HepG2 (cell line): ENCODE results near the gene TRAPPC10. TPM values are rescaled to one million over a fixed set of nuclear protein-coding genes. Genes with fewer than 3 reads are reported as not detected.

Experiments used
- CCDC6 ChIP-seq: sonication (generic); formaldehyde crosslinking; IDR thresholded peaks from 2 replicates; pipeline ENCODE4 v1.8.1; 2022; ENCODE audit warnings: mild to moderate bottlenecking, missing genetic modification reagents, moderate library complexity
- EP300 ChIP-seq, 3 experiments: sonication (generic) in 1 of 3; formaldehyde crosslinking in 1 of 3; IDR thresholded peaks; 2 replicates each; pipeline versions ENCODE4 v1.5.1 to v1.6.1; 2011 to 2020; ENCODE audit warnings: low read depth in 2 of 3, low read length in 2 of 3, borderline replicate concordance in 1 of 3, improper control_type of control experiment in 1 of 3, mild to moderate bottlenecking in 1 of 3, missing genetic modification reagents in 1 of 3, moderate library complexity in 1 of 3
- FOXO1 ChIP-seq: sonication (generic); formaldehyde crosslinking; IDR thresholded peaks from 2 replicates; pipeline ENCODE4 v1.4.0; 2020; ENCODE audit warnings: missing genetic modification reagents
- HIVEP1 ChIP-seq: sonication (generic); formaldehyde crosslinking; IDR thresholded peaks from 2 replicates; pipeline ENCODE4 v1.4.0; 2020; ENCODE audit warnings: mild to moderate bottlenecking, missing genetic modification reagents
- HMG20B ChIP-seq: conservative IDR thresholded peaks from 2 replicates; pipeline ENCODE4 v1.6.1; 2016; ENCODE audit warnings: missing genetic modification reagents, missing compliant biosample characterization
- NRL ChIP-seq: sonication (generic); formaldehyde crosslinking; IDR thresholded peaks from 2 replicates; pipeline ENCODE4 v1.5.0; 2020; ENCODE audit warnings: missing genetic modification reagents, mild to moderate bottlenecking, moderate library complexity, borderline replicate concordance
- PCBP2 ChIP-seq: fragments of 200-400 bp; formaldehyde crosslinking; optimal IDR thresholded peaks from 2 replicates; pipeline ENCODE3; 2018; ENCODE audit warnings: low read length, low read depth; ENCODE audit not compliant: poor library complexity, severe bottlenecking
- PHB2 ChIP-seq: fragments of 450-650 bp; IDR thresholded peaks from 2 replicates; pipeline ENCODE4 v1.6.1; 2018; ENCODE audit not compliant: partially characterized antibody
- RXRB ChIP-seq: IDR thresholded peaks from 2 replicates; pipeline ENCODE4 v1.6.1; 2016; ENCODE audit warnings: borderline replicate concordance, missing genetic modification reagents, missing compliant biosample characterization
- XBP1 ChIP-seq: sonication (generic); formaldehyde crosslinking; IDR thresholded peaks from 2 replicates; pipeline ENCODE4 v1.5.0; 2020; ENCODE audit warnings: missing genetic modification reagents
- ZNF264 ChIP-seq: sonication (generic); formaldehyde crosslinking; IDR thresholded peaks from 2 replicates; pipeline ENCODE4 v1.4.0; 2020; ENCODE audit warnings: missing genetic modification reagents
- ZNF382 ChIP-seq: sonication (generic); formaldehyde crosslinking; IDR thresholded peaks from 2 replicates; pipeline ENCODE4 v1.5.0; 2020; ENCODE audit warnings: missing genetic modification reagents, mild to moderate bottlenecking, borderline replicate concordance
- polyA plus RNA-seq, 8 experiments: library from polyadenylated mRNA; depleted of rRNA in 3 of 8; stranded (reverse) in 7 of 8; unstranded in 1 of 8; fragments of >200 nt; fragmentation: Illumina TruSeq in 4 of 8; extraction: Trizol in 4 of 8; gene quantifications; 2 replicates each; pipeline versions ENCODE4 v1.2.1 to v1.2.3, GENCODE V29; 2011 to 2016; ENCODE audit warnings: low read depth in 4 of 8, missing spikeins in 1 of 8, mixed read lengths in 1 of 8; ENCODE audit not compliant: insufficient read depth in 1 of 8
- total RNA-seq, 5 experiments: library from RNA; depleted of rRNA; stranded (reverse); fragments of >200 nt; fragmentation: Illumina TruSeq; extraction: Trizol; gene quantifications; 2 replicates each; pipeline ENCODE4 v1.2.3, GENCODE V29; 2016; ENCODE audit warnings: low read depth in 1 of 5
- TF ChIP-seq, protein P1 (sequence below): sonication (generic); formaldehyde crosslinking; IDR thresholded peaks from 2 replicates; pipeline ENCODE4 v1.5.1; 2020; ENCODE audit warnings: mild to moderate bottlenecking, missing genetic modification reagents, borderline replicate concordance
- TF ChIP-seq, protein P2 (sequence below), 2 experiments: sonication (generic) in 1 of 2; formaldehyde crosslinking in 1 of 2; IDR thresholded peaks; 2 replicates each; pipeline versions ENCODE4 v1.4.0 to v1.6.1; 2016 to 2020; ENCODE audit warnings: borderline replicate concordance in 1 of 2, low read depth in 1 of 2, mild to moderate bottlenecking in 1 of 2, missing genetic modification reagents in 1 of 2
- TF ChIP-seq, protein P3 (sequence below): sonication (generic); formaldehyde crosslinking; IDR thresholded peaks from 2 replicates; pipeline ENCODE4 v1.9.0; 2022; ENCODE audit warnings: low read depth, missing genetic modification reagents
- TF ChIP-seq, protein P4 (sequence below): sonication (generic); formaldehyde crosslinking; IDR thresholded peaks from 2 replicates; pipeline ENCODE4 v1.5.0; 2020; ENCODE audit warnings: missing genetic modification reagents

Gene TRAPPC10
- total and polyA plus RNA-seq, 2 of the 13 experiments (the other 11 are each of a cell fraction or from before 2014, with no cell fraction given): 10.6 to 16.5 TPM

DNA sequence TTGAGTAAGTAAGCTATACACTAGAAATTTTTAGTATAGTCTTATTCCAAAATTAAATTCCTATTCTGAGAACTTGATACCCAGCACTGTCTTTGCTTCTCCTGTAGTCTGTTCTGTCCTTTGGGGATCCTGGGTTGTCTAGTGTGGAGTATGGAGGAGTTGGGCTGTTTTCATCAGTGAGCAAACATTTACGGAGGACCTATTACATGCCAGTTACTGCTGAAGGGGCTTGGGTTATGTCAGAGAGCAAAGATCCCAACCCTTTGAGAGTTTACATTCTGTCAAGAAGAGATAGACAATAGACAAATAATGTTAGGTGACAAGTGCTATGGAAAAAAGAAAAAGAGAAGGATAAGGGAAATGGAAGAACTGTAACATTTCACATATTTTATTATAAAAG, 9.0 kb downstream of the TRAPPC10 start (continued):
- TF ChIP-seq, protein P1, sequence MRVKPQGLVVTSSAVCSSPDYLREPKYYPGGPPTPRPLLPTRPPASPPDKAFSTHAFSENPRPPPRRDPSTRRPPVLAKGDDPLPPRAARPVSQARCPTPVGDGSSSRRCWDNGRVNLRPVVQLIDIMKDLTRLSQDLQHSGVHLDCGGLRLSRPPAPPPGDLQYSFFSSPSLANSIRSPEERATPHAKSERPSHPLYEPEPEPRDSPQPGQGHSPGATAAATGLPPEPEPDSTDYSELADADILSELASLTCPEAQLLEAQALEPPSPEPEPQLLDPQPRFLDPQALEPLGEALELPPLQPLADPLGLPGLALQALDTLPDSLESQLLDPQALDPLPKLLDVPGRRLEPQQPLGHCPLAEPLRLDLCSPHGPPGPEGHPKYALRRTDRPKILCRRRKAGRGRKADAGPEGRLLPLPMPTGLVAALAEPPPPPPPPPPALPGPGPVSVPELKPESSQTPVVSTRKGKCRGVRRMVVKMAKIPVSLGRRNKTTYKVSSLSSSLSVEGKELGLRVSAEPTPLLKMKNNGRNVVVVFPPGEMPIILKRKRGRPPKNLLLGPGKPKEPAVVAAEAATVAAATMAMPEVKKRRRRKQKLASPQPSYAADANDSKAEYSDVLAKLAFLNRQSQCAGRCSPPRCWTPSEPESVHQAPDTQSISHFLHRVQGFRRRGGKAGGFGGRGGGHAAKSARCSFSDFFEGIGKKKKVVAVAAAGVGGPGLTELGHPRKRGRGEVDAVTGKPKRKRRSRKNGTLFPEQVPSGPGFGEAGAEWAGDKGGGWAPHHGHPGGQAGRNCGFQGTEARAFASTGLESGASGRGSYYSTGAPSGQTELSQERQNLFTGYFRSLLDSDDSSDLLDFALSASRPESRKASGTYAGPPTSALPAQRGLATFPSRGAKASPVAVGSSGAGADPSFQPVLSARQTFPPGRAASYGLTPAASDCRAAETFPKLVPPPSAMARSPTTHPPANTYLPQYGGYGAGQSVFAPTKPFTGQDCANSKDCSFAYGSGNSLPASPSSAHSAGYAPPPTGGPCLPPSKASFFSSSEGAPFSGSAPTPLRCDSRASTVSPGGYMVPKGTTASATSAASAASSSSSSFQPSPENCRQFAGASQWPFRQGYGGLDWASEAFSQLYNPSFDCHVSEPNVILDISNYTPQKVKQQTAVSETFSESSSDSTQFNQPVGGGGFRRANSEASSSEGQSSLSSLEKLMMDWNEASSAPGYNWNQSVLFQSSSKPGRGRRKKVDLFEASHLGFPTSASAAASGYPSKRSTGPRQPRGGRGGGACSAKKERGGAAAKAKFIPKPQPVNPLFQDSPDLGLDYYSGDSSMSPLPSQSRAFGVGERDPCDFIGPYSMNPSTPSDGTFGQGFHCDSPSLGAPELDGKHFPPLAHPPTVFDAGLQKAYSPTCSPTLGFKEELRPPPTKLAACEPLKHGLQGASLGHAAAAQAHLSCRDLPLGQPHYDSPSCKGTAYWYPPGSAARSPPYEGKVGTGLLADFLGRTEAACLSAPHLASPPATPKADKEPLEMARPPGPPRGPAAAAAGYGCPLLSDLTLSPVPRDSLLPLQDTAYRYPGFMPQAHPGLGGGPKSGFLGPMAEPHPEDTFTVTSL (CRISPR knock-in tag): peak; percentile 30; the same call in 1 of the 2 replicates
- TF ChIP-seq, protein P2, sequence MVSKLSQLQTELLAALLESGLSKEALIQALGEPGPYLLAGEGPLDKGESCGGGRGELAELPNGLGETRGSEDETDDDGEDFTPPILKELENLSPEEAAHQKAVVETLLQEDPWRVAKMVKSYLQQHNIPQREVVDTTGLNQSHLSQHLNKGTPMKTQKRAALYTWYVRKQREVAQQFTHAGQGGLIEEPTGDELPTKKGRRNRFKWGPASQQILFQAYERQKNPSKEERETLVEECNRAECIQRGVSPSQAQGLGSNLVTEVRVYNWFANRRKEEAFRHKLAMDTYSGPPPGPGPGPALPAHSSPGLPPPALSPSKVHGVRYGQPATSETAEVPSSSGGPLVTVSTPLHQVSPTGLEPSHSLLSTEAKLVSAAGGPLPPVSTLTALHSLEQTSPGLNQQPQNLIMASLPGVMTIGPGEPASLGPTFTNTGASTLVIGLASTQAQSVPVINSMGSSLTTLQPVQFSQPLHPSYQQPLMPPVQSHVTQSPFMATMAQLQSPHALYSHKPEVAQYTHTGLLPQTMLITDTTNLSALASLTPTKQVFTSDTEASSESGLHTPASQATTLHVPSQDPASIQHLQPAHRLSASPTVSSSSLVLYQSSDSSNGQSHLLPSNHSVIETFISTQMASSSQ (IDR thresholded peaks at IDR 0.05; ENCODE audit: low read depth): no peak
- TF ChIP-seq, protein P2 (CRISPR knock-in tag; IDR thresholded peaks at IDR 0.05; ENCODE audit: borderline replicate concordance): no peak
- TF ChIP-seq ZNF264 (CRISPR knock-in tag): no peak
- TF ChIP-seq PCBP2: no peak
- TF ChIP-seq HIVEP1 (CRISPR knock-in tag): no peak
- TF ChIP-seq XBP1 (CRISPR knock-in tag): no peak
- no peak for TF ChIP-seq ZNF382
- no peak for TF ChIP-seq PHB2
- peak; percentile 40; the same call in 1 of the 2 replicates for TF ChIP-seq FOXO1 (CRISPR knock-in tag)
- TF ChIP-seq CCDC6 (CRISPR knock-in tag): no peak
- TF ChIP-seq HMG20B: no peak
- TF ChIP-seq, protein P3, sequence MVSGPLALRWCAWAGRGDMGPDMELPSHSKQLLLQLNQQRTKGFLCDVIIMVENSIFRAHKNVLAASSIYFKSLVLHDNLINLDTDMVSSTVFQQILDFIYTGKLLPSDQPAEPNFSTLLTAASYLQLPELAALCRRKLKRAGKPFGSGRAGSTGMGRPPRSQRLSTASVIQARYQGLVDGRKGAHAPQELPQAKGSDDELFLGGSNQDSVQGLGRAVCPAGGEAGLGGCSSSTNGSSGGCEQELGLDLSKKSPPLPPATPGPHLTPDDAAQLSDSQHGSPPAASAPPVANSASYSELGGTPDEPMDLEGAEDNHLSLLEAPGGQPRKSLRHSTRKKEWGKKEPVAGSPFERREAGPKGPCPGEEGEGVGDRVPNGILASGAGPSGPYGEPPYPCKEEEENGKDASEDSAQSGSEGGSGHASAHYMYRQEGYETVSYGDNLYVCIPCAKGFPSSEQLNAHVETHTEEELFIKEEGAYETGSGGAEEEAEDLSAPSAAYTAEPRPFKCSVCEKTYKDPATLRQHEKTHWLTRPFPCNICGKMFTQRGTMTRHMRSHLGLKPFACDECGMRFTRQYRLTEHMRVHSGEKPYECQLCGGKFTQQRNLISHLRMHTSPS (CRISPR knock-in tag): no peak
- 0 out of 4 replicates have a peak, but pooled peaks of 1 of the 2 experiments have one; percentile 18 for TF ChIP-seq EP300 (IDR thresholded peaks at IDR 0.05; ENCODE audit: low read depth in 2 of 2, low read length in 2 of 2)
- no peak for TF ChIP-seq EP300 (CRISPR knock-in tag; IDR thresholded peaks at IDR 0.05; ENCODE audit: borderline replicate concordance)
- TF ChIP-seq, protein P4, sequence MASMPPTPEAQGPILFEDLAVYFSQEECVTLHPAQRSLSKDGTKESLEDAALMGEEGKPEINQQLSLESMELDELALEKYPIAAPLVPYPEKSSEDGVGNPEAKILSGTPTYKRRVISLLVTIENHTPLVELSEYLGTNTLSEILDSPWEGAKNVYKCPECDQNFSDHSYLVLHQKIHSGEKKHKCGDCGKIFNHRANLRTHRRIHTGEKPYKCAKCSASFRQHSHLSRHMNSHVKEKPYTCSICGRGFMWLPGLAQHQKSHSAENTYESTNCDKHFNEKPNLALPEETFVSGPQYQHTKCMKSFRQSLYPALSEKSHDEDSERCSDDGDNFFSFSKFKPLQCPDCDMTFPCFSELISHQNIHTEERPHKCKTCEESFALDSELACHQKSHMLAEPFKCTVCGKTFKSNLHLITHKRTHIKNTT: no peak
- TF ChIP-seq RXRB: peak; percentile 56; the same call in 1 of the 2 replicates
- TF ChIP-seq NRL (CRISPR knock-in tag): no peak
